ENCODE data around the gene SLC10A6. TPM values are rescaled to one million over a fixed set of nuclear protein-coding genes. Genes with fewer than 3 reads are reported as not detected.

SLC10A6 gene
- total and polyA plus RNA-seq, 9 of the 15 experiments (the other 6 are each of a cell fraction or from before 2014, with no cell fraction given) = not detected

DNA sequence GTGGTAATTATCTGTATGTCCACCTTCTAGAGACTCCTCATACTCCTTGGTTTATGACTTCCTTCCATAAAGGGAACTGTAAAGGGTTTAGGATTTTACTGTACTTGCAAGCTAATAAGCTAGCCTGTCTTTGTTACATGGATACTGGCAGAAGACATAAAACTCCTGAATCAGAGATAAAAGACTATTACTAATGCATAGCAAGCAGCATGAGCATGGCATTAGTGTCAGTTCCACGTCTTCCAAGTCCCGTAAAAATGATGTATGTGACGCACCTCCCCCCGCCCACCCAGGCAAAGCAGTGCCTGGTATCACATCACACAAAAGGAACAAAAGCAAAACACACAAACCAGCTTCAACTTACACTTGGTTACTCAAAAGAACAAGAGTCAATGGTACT is 71.0 kb downstream of the SLC10A6 start:
- no peaks in the 10 kb centered on the region for H3K9me3 ChIP-seq (replicated peaks; ENCODE audit: control insufficient read depth, insufficient read depth, low read depth, low read length)
- H3K4me2 ChIP-seq (ENCODE audit: insufficient read depth, low read length) = no peak overlapping the region
- H4K20me1 ChIP-seq (replicated peaks; ENCODE audit: control insufficient read depth, insufficient read depth, low read length) = no peaks in the 10 kb centered on the region
- TF ChIP-seq RFX1 (IDR thresholded peaks at IDR 0.05) = no peak
- no peak for TF ChIP-seq ZNF197 (CRISPR knock-in tag; IDR thresholded peaks at IDR 0.05; ENCODE audit: low read depth)
- TF ChIP-seq ZNF76 (CRISPR knock-in tag; IDR thresholded peaks at IDR 0.05; ENCODE audit: borderline replicate concordance) = no peak
- TF ChIP-seq NFE2 (IDR thresholded peaks at IDR 0.05; ENCODE audit: low read depth) = no peak
- TF ChIP-seq FOXO4 (CRISPR knock-in tag; IDR thresholded peaks at IDR 0.05) = no peak
- no peak for TF ChIP-seq BRF2 (IDR thresholded peaks at IDR 0.05; ENCODE audit: borderline replicate concordance, insufficient read depth, insufficient read length)
- no peak for TF ChIP-seq CAMTA2 (CRISPR knock-in tag; conservative IDR thresholded peaks at IDR 0.05)
- TF ChIP-seq BRF1 (IDR thresholded peaks at IDR 0.05; ENCODE audit: borderline replicate concordance, extremely low read depth, insufficient read length) = no peak
- TF ChIP-seq THAP12 (CRISPR knock-in tag; IDR thresholded peaks at IDR 0.05) = no peak
- TF ChIP-seq, protein P1, sequence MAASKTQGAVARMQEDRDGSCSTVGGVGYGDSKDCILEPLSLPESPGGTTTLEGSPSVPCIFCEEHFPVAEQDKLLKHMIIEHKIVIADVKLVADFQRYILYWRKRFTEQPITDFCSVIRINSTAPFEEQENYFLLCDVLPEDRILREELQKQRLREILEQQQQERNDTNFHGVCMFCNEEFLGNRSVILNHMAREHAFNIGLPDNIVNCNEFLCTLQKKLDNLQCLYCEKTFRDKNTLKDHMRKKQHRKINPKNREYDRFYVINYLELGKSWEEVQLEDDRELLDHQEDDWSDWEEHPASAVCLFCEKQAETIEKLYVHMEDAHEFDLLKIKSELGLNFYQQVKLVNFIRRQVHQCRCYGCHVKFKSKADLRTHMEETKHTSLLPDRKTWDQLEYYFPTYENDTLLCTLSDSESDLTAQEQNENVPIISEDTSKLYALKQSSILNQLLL (CRISPR knock-in tag; IDR thresholded peaks at IDR 0.05; ENCODE audit: borderline replicate concordance) = no peak
- TF ChIP-seq CCAR2 (IDR thresholded peaks at IDR 0.05; ENCODE audit: low read depth, low read length) = no peak
- in situ Hi-C loops (cut with MboI) (no loop called here), intact Hi-C loops (cut with micrococcal nuclease) (no loop called here)
- no peak overlapping the region for H3K27ac ChIP-seq (ENCODE audit: extremely low read depth, low read depth, low read length)
- CTCF ChIA-PET (ENCODE audit: low intra/inter-chr PET ratio) = no interaction called here
- no peak for DNase-seq (ENCODE audit: extremely low read depth in 1 of 4, low spot score in 3 of 4)
- no peak for FAIRE-seq
- H3K9me1 ChIP-seq (ENCODE audit: control insufficient read depth, insufficient read depth, low read length) = no peaks in the 10 kb centered on the region
- POLR2A ChIA-PET = interaction anchor here (0.9 kb wide), 2 partner anchors 9 to 14 kb away, joined by 3 read pairs; no protein-coding TSS in a partner anchor
- BruUV-seq (replicated peaks) = no TSS peak
- no peaks in the 10 kb centered on the region for H3K4me1 ChIP-seq (replicated peaks in 1 of 2; ENCODE audit: control insufficient read depth in 2 of 2, insufficient read depth in 2 of 2, low read length in 2 of 2)
- H2AFZ ChIP-seq (ENCODE audit: low read depth, low read length) = no peak overlapping the region
- H3K9ac ChIP-seq (ENCODE audit: insufficient read depth in 1 of 2, low read depth in 2 of 2, low read length in 2 of 2) = no peak overlapping the region
- H3K27me3 ChIP-seq (ENCODE audit: control insufficient read depth in 2 of 2, insufficient read depth in 2 of 2, low read length in 2 of 2) = no peaks in the 10 kb centered on the region
- WGBS (ENCODE audit: insufficient coverage, low coverage, missing lambda C conversion rate) = 0% methylated on average over 4 of the region's 4 CpGs
- ATAC-seq = no peak
- no peak overlapping the region for H3K4me3 ChIP-seq
- H3K79me2 ChIP-seq (ENCODE audit: control insufficient read depth, insufficient read depth, low read length) = no peaks in the 10 kb centered on the region
- no peaks in the 10 kb centered on the region for H3K36me3 ChIP-seq (ENCODE audit: control insufficient read depth, insufficient read depth, low read length)
